ENCODE measurements around the gene FNBP1L.
A peak's percentile ranks its signal among the peaks of the same experiment; 100 is the strongest.

FNBP1L gene

GRCh38 chr1:93519199-93519829 lies 71.4 kb downstream of the FNBP1L start:
- no peak for TF ChIP-seq POLR2AphosphoS5 (IDR thresholded peaks at IDR 0.05; ENCODE audit: low read depth, low read length)
- no peak for TF ChIP-seq POLR2A (IDR thresholded peaks at IDR 0.05; ENCODE audit: low read depth, low read length)
- no peak for TF ChIP-seq TAF1 (IDR thresholded peaks at IDR 0.05; ENCODE audit: borderline replicate concordance, low read depth, low read length)
- DNase-seq (ENCODE audit: insufficient read length) (no peak), FAIRE-seq (no peak)

- no peak for FAIRE-seq
- DNase-seq (ENCODE audit: insufficient read length) = no peak
- TF ChIP-seq POLR2A (IDR thresholded peaks at IDR 0.05; ENCODE audit: low read depth, low read length) (no peak), POLR2AphosphoS5 (IDR thresholded peaks at IDR 0.05; ENCODE audit: low read depth, low read length) (no peak)
These were observed 73.7 kb downstream of the FNBP1L start for GRCh38 chr1:93521618-93522017.

GRCh38 chr1:93522721-93523120 lies 74.8 kb downstream of the FNBP1L start:
- no peak for TF ChIP-seq POLR2A (IDR thresholded peaks at IDR 0.05; ENCODE audit: low read depth, low read length)
- TF ChIP-seq TAF1 (IDR thresholded peaks at IDR 0.05; ENCODE audit: borderline replicate concordance, low read depth, low read length) = no peak
- TF ChIP-seq POLR2AphosphoS5 (IDR thresholded peaks at IDR 0.05; ENCODE audit: low read depth, low read length) = no peak
- FAIRE-seq = no peak
- DNase-seq (ENCODE audit: insufficient read length) = no peak

- TF ChIP-seq POLR2A (IDR thresholded peaks at IDR 0.05; ENCODE audit: low read depth, low read length) (no peak), TAF1 (IDR thresholded peaks at IDR 0.05; ENCODE audit: borderline replicate concordance, low read depth, low read length) (no peak), POLR2AphosphoS5 (IDR thresholded peaks at IDR 0.05; ENCODE audit: low read depth, low read length) (no peak)
- FAIRE-seq (peak; percentile 62), DNase-seq (ENCODE audit: insufficient read length) (no peak)
These were observed 77.5 kb downstream of the FNBP1L start for GRCh38 chr1:93525431-93525830.

GRCh38 chr1:93526431-93526830 lies 78.5 kb downstream of the FNBP1L start:
- DNase-seq (ENCODE audit: insufficient read length) (no peak), FAIRE-seq (no peak)
- TF ChIP-seq POLR2A (IDR thresholded peaks at IDR 0.05; ENCODE audit: low read depth, low read length) = no peak
- TF ChIP-seq TAF1 (IDR thresholded peaks at IDR 0.05; ENCODE audit: borderline replicate concordance, low read depth, low read length) = no peak
- TF ChIP-seq POLR2AphosphoS5 (IDR thresholded peaks at IDR 0.05; ENCODE audit: low read depth, low read length) = no peak

- FAIRE-seq (peak; percentile 9), DNase-seq (ENCODE audit: insufficient read length) (no peak)
- TF ChIP-seq POLR2AphosphoS5 (IDR thresholded peaks at IDR 0.05; ENCODE audit: low read depth, low read length) = no peak
- TF ChIP-seq TAF1 (IDR thresholded peaks at IDR 0.05; ENCODE audit: borderline replicate concordance, low read depth, low read length) = no peak
- no peak for TF ChIP-seq POLR2A (IDR thresholded peaks at IDR 0.05; ENCODE audit: low read depth, low read length)
These were observed 80.5 kb downstream of the FNBP1L start for GRCh38 chr1:93528412-93528811.

- no peak for DNase-seq (ENCODE audit: insufficient read length)
- TF ChIP-seq POLR2A (IDR thresholded peaks at IDR 0.05; ENCODE audit: low read depth, low read length) (no peak), TAF1 (IDR thresholded peaks at IDR 0.05; ENCODE audit: borderline replicate concordance, low read depth, low read length) (no peak), POLR2AphosphoS5 (IDR thresholded peaks at IDR 0.05; ENCODE audit: low read depth, low read length) (no peak)
- FAIRE-seq = no peak
These were observed 83.3 kb downstream of the FNBP1L start for GRCh38 chr1:93531193-93531592.

GRCh38 chr1:93532780-93533378 lies 85.0 kb downstream of the FNBP1L start:
- no peak for TF ChIP-seq TAF1 (IDR thresholded peaks at IDR 0.05; ENCODE audit: borderline replicate concordance, low read depth, low read length)
- TF ChIP-seq POLR2AphosphoS5 (IDR thresholded peaks at IDR 0.05; ENCODE audit: low read depth, low read length) = no peak
- no peak for DNase-seq (ENCODE audit: insufficient read length)
- FAIRE-seq = no peak

GRCh38 chr1:93533677-93534076 lies 85.8 kb downstream of the FNBP1L start:
- TF ChIP-seq TAF1 (IDR thresholded peaks at IDR 0.05; ENCODE audit: borderline replicate concordance, low read depth, low read length) (no peak), POLR2AphosphoS5 (IDR thresholded peaks at IDR 0.05; ENCODE audit: low read depth, low read length) (no peak), POLR2A (IDR thresholded peaks at IDR 0.05; ENCODE audit: low read depth, low read length) (no peak)
- DNase-seq (ENCODE audit: insufficient read length) (no peak), FAIRE-seq (no peak)

GRCh38 chr1:93537396-93537795 lies 89.5 kb downstream of the FNBP1L start:
- no peak for DNase-seq (ENCODE audit: insufficient read length)
- no peak for FAIRE-seq
- TF ChIP-seq POLR2AphosphoS5 (IDR thresholded peaks at IDR 0.05; ENCODE audit: low read depth, low read length) = no peak
- no peak for TF ChIP-seq TAF1 (IDR thresholded peaks at IDR 0.05; ENCODE audit: borderline replicate concordance, low read depth, low read length)
- TF ChIP-seq POLR2A (IDR thresholded peaks at IDR 0.05; ENCODE audit: low read depth, low read length) = no peak

- DNase-seq (ENCODE audit: insufficient read length) (no peak), FAIRE-seq (no peak)
- TF ChIP-seq POLR2AphosphoS5 (IDR thresholded peaks at IDR 0.05; ENCODE audit: low read depth, low read length) (no peak), POLR2A (IDR thresholded peaks at IDR 0.05; ENCODE audit: low read depth, low read length) (no peak), TAF1 (IDR thresholded peaks at IDR 0.05; ENCODE audit: borderline replicate concordance, low read depth, low read length) (no peak)
These were observed 90.0 kb downstream of the FNBP1L start for GRCh38 chr1:93537924-93538323.

GRCh38 chr1:93541045-93541444 lies 93.1 kb downstream of the FNBP1L start:
- no peak for FAIRE-seq
- DNase-seq (ENCODE audit: insufficient read length) = no peak
- TF ChIP-seq POLR2A (IDR thresholded peaks at IDR 0.05; ENCODE audit: low read depth, low read length) (no peak), POLR2AphosphoS5 (IDR thresholded peaks at IDR 0.05; ENCODE audit: low read depth, low read length) (no peak), TAF1 (IDR thresholded peaks at IDR 0.05; ENCODE audit: borderline replicate concordance, low read depth, low read length) (no peak)

Data from GM12892 (cell line).